K562 (cell line): ENCODE measurements around the gene EWSR1. TPM values are rescaled to one million over a fixed set of nuclear protein-coding genes. Genes with fewer than 3 reads are reported as not detected.

Experiments
- CAMTA2 ChIP-seq: fragments of 250-450 bp; sonication (Bioruptor Pico); conservative IDR thresholded peaks from 2 replicates; pipeline ENCODE4 v1.5.1; 2022
- CLOCK ChIP-seq: fragments of 250-450 bp; sonication (Bioruptor Pico); IDR thresholded peaks from 2 replicates; pipeline ENCODE4 v1.4.0; 2020; ENCODE audit warnings: mild to moderate bottlenecking, moderate library complexity, borderline replicate concordance
- CREB3L1 ChIP-seq: fragments of 450-650 bp; IDR thresholded peaks from 2 replicates; pipeline ENCODE4 v1.6.1; 2014; ENCODE audit warnings: low read depth, mild to moderate bottlenecking, moderate library complexity, borderline replicate concordance
- CUX1 ChIP-seq: fragments of 200-800 bp; sonication (Bioruptor generic); IDR thresholded peaks from 2 replicates; pipeline ENCODE4 v1.6.1; 2016; ENCODE audit warnings: missing genetic modification characterization, missing compliant biosample characterization
- E2F4 ChIP-seq: sonication (generic); formaldehyde crosslinking; IDR thresholded peaks from 2 replicates; pipeline ENCODE4 v1.8.0; 2022; ENCODE audit warnings: mild to moderate bottlenecking, low read depth, missing genetic modification reagents
- FOXJ2 ChIP-seq: fragments of 200-800 bp; sonication (Bioruptor generic); IDR thresholded peaks from 2 replicates; pipeline ENCODE4 v1.6.1; 2016; ENCODE audit warnings: missing genetic modification characterization, missing compliant biosample characterization
- PREB ChIP-seq: sonication (generic); formaldehyde crosslinking; IDR thresholded peaks from 2 replicates; pipeline ENCODE4 v1.8.1; 2023; ENCODE audit warnings: mild to moderate bottlenecking, missing genetic modification reagents
- RCOR1 ChIP-seq, 2 experiments: IDR thresholded peaks; 2 replicates each; pipeline ENCODE4 v1.6.1; 2012; ENCODE audit warnings: low read depth in 2 of 2, low read length in 2 of 2, borderline replicate concordance in 1 of 2, improper control_type of control experiment in 1 of 2
- SMARCA4 ChIP-seq: fragments of 450-650 bp; IDR thresholded peaks from 2 replicates; pipeline ENCODE4 v1.6.1; 2016
- U2AF1 ChIP-seq: fragments of 200-400 bp; formaldehyde crosslinking; optimal IDR thresholded peaks from 2 replicates; pipeline ENCODE3; 2017; ENCODE audit warnings: mild to moderate bottlenecking, low read depth, low read length, moderate library complexity
- ZC3H11A ChIP-seq: IDR thresholded peaks from 2 replicates; pipeline ENCODE4 v1.6.1; 2012; ENCODE audit warnings: low read depth, low read length, improper control_type of control experiment
- ZFPM2 ChIP-seq: fragments of 250-450 bp; sonication (Bioruptor Pico); IDR thresholded peaks from 2 replicates; pipeline ENCODE4 v1.5.1; 2022; ENCODE audit warnings: mild to moderate bottlenecking
- ZKSCAN8 ChIP-seq: fragments of 200-800 bp; sonication (Bioruptor generic); IDR thresholded peaks from 2 replicates; pipeline ENCODE4 v1.6.1; 2016; ENCODE audit warnings: missing genetic modification characterization, missing compliant biosample characterization
- ZNF143 ChIP-seq: sonication (generic); formaldehyde crosslinking; IDR thresholded peaks from 2 replicates; pipeline ENCODE4 v1.9.0; 2022; ENCODE audit warnings: mild to moderate bottlenecking, missing genetic modification reagents
- ZNF23 ChIP-seq: fragments of 250-450 bp; sonication (Bioruptor Pico); IDR thresholded peaks from 2 replicates; pipeline ENCODE4 v1.4.0; 2020; ENCODE audit warnings: mild to moderate bottlenecking
- ZNF764 ChIP-seq: fragments of 250-450 bp; sonication (Bioruptor Pico); IDR thresholded peaks from 2 replicates; pipeline ENCODE4 v1.4.0; 2020; ENCODE audit warnings: low read depth, mild to moderate bottlenecking, moderate library complexity
- polyA plus RNA-seq, 8 experiments: library from polyadenylated mRNA; depleted of rRNA in 4 of 8; stranded (reverse) in 5 of 8; unstranded in 3 of 8; fragments of >200 nt; fragmentation: Nextera tagmentation in 2 of 8; fragmentation: Illumina TruSeq in 1 of 8; extraction: Ambion mirVana in 2 of 8; extraction: Trizol in 1 of 8; gene quantifications; 2 replicates each; pipeline versions ENCODE4 v1.2.1 to v1.2.3, GENCODE V29; 2011 to 2014; ENCODE audit warnings: inconsistent platforms in 1 of 8, missing spikeins in 1 of 8
- total RNA-seq, 7 experiments: library from RNA; depleted of rRNA in 6 of 7; stranded (reverse); fragments of >200 nt in 6 of 7; fragmentation: Illumina TruSeq in 2 of 7; extraction: Trizol in 2 of 7; gene quantifications; 2 replicates each; pipeline versions ENCODE4 v1.2.1 to v1.2.3, GENCODE V29; 2011 to 2021; ENCODE audit warnings: low replicate concordance in 1 of 7

Gene EWSR1
- total and polyA plus RNA-seq, 9 of the 15 experiments (the other 6 are each of a cell fraction or from before 2014, with no cell fraction given) = 83.3 to 450 (median 239) TPM

- no peak for TF ChIP-seq CUX1 (CRISPR knock-in tag)
- peak; percentile 72; the same call in 1 of the 2 replicates for TF ChIP-seq E2F4 (CRISPR knock-in tag)
- TF ChIP-seq CAMTA2 = no peak
- no peak for TF ChIP-seq U2AF1
- TF ChIP-seq FOXJ2 (tag) = no peak
- TF ChIP-seq SMARCA4 = 0 out of 2 replicates have a peak, but pooled peaks have one; percentile 23
- no peak for TF ChIP-seq ZNF143 (CRISPR knock-in tag)
- TF ChIP-seq CREB3L1 = no peak; the same call in 1 of the 2 replicates
- no peak for TF ChIP-seq PREB
- TF ChIP-seq ZFPM2 (CRISPR knock-in tag) = no peak
- TF ChIP-seq RCOR1 (IDR thresholded peaks at IDR 0.05; ENCODE audit: borderline replicate concordance in 1 of 2, low read depth in 2 of 2, low read length in 2 of 2) = 0 out of 4 replicates have a peak, but pooled peaks of 1 of the 2 experiments have one; percentile 5
- no peak for TF ChIP-seq ZNF764 (CRISPR knock-in tag)
- no peak for TF ChIP-seq ZKSCAN8 (CRISPR knock-in tag)
- no peak for TF ChIP-seq ZNF23
- 0 out of 2 replicates have a peak, but pooled peaks have one; percentile 36 for TF ChIP-seq CLOCK (CRISPR knock-in tag)
- no peak for TF ChIP-seq ZC3H11A
Observed at GRCh38 chr22:29267858-29268510, at the start of gene EWSR1, which contains the start of gene RHBDD3 (continued).
